GM21825 (cell line): ENCODE data around the gene PTPN13.
"Not testable (repeated sequence)": the region's sequence is repeated elsewhere in the genome, so short reads cannot be mapped to it uniquely, and the experiment has no call there.

ENCODE experiments used
- ATAC-seq: cut with Tn5 transposase; IDR thresholded peaks from one replicate; pipeline ENCODE4 v1.9.1; 2021; ENCODE audit warnings: mild to moderate bottlenecking, moderate library complexity; ENCODE audit not compliant: unreplicated experiment

The PTPN13 gene

DNA sequence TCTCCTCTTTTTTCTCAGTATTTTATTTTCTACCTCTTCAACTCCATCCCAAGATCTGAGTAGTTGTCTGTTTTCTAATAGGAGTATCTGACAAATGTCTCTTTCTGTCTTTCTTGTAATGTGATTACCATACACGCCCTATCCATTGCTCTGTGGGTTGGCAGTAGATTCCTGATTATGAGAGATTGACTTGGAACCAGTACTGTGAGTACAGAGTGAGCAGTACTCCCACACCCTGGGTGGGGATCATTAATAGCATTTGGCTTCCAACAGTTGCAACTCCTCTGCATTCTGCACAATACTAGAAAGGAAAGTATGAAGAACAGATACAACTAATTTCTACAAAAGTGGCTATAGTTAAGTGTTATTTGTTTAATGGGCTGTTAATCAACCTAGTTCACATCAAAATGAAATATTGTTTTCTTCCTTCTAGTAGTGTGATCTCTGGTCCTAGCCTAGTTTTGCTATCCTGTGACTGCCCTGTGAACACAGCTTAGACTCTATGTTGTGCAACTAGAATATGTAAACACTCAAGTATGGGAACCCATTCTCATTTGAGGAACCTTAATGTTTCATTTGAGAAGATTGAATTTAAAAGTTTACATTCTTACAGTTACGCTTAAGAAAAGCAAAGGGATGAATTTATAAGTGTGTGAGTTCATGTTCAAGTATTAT lies 112.9 kb downstream of the PTPN13 start:
- no peak for ATAC-seq

DNA sequence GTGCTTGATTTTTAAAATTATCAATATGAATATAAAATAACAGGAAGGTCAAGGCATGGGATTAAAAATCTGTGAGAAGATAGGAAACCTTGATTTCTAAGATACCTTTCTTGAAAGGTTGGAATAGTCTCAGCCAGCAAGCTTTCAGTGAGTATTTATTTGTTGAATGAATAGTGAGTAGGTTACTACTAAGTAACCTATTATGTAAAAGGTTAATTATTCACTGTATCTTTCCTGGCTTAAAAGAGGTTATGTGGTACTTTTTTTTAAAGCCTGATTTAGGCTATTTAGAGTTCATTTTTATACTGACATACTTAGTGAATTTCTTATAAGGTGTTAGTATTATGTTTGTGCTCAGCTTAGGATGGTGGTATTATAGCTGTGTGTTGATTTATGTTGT lies 123.5 kb downstream of the PTPN13 start:
- ATAC-seq: no peak

DNA sequence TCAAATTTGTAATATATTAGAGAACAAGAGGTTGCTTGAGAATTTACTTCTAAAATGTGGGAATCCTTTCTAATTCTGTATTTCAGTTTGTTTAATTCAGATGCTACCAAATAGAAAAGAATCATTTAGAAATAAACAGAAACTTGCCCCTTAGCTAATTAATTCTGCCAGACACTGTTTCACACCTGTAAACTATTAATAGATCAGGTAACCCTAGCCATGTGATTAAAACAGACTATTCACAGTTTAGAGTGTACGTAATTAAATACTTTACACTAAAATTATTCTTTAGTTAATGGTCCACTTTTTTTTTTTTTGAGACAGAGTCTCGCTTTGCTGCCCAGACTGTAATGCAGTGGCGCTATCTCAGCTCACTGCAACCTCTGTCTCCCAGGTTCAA lies 124.0 kb downstream of the PTPN13 start:
- ATAC-seq: no peak

DNA sequence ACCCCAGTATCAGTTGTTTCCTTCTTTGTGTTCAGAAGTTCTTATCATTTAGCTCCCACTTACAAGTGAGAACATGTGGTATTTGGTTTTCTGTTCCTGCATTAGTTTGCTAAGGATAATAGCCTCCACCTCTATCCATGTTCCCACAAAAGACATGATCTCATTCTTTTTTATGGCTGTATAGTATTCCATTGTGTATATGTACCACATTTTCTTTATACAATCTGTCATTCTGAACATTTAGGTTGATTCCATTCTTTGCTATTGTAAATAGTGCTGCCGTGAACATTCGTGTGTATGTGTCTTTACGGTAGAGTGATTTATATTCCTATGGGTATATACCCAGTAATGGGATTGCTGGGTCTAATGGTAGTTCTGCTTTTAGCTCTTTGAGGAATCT lies 125.0 kb downstream of the PTPN13 start:
- ATAC-seq: not testable (repeated sequence)

DNA sequence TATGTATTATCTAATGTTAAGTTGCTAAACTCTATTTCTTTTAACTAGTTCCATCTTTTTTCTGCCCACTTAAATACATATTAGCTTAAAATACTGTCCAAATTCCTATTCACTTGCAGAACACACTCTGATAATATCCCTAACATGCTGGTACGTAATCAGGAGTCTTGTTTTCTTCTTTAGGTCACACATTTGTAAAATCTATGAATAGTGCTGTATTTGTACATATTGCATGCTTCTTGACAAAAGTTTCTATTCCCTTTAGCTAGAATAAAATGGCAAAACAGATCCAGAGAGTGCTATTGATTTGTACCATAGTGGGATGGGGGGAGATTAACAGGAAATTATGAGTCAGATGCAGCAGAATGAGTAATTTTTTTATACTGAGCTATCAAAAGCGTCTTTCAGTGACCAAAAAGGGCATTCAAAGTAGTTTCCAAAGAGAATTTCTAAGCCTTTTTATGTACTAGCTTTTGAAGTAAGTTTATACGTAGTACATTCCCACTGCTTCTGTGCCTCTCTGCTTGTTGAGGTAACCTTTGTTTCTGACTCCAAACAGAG lies 126.5 kb downstream of the PTPN13 start:
- ATAC-seq: no peak

DNA sequence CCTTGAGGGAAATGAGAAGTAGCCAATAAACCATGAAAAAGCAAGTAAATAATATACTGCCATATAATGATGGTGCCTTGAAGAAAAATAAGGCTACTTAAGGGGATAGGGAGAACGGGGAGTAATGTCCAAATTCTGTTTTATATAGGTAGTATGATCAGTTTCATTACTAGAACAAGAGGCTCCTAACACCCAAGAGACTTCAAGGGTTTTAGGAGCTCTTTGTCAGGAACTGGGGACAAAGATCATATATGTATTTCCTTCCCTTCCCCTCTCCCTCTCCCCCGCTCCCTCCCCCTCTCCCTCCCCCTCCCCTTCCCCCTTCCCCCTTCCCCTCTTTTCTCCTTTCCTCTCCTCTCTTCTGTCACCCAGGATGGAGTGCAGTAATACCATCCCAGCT lies 127.3 kb downstream of the PTPN13 start:
- ATAC-seq: no peak

DNA sequence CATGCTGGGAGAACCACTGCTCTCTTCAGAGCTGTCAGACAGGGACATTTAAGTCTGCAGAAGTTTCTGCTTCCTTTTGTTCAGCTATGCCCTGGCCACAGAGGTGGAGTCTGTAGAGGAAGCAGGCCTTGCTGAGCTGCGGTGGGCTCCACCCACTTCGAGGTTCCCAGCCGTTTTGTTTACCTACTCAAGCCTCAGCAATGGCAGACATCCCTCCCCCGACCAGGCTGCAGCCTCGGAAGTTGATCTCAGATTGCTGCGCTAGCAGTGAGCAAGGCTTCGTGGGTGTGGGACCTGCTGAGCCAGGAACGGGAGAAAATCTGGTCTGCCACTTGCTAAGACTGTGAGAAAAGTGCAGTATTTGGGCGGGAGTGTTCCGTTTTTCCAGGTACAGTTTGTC lies 136.2 kb downstream of the PTPN13 start:
- ATAC-seq: no peak

DNA sequence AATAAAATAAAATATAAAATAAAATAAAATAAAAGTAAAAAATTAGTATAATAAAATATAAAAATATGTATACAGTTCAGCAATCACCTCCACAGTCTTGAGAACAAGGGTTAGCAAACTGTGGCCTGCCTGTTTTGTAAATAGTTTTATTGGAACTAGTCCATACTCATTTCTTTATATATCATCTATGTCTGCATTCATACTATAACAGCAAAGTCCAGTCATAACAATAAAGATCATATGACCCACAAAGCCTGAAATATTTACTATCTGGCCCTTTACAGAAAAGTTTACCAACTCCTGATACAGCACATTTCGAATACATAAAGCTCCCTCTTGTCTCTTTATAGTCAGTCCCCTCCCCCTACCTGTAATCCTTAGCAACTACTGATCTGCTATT lies 143.1 kb downstream of the PTPN13 start:
- ATAC-seq: no peak

DNA sequence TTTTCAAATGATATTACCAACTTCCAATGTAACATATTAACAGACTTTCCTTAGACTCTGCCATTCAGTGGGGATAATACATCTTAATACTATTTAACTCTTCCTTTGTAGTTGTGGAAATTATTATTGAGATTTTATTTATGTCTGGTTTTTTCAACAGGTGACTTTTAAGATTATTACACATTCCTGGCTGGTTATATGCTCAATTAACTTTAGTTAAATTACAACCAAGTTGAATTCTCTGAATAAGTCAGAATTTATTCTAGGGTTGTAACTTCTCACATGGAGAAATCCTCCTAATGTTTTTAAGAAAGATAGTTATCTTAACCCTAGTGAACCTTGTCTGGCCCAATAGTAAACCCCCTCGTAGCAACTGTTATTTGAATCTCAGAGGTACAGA lies 147.7 kb downstream of the PTPN13 start:
- no peak for ATAC-seq

DNA sequence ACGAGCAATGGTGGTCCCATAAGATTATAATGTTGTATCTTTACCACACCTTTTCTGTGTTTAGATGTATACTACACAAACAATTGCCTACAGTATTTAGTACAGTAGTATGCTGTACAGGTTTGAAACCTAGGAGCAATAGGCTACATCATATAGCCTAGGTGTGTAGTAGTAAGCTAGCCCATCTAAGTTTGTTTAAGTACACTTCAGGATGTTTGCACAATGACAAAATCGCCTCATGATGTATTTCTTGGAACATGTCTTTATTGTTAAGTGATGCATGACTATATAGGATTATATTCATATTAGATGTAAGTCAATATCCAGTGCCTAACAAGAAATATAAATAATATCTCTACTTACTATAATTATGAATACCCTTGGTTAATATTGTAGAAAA lies 150.5 kb downstream of the PTPN13 start:
- ATAC-seq: no peak

DNA sequence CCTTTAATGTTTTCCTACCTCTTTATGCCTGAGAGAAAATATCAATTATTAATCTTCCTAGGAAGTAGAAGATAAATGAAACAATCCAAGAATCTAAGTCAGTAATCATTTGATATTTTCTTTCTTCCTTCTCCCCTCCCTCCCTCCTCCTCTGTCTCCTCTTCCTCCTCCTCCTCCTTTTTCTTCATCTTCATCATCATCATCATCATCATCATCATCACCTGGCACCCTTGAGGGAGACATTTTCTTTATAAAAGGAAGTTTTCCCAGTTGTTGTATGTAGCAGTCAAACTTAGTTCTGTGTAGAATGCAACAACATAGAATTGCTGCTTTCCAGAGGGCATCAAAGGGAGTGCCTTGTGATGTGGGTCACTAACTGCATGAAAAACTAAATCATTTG lies 155.0 kb downstream of the PTPN13 start:
- ATAC-seq: no peak

DNA sequence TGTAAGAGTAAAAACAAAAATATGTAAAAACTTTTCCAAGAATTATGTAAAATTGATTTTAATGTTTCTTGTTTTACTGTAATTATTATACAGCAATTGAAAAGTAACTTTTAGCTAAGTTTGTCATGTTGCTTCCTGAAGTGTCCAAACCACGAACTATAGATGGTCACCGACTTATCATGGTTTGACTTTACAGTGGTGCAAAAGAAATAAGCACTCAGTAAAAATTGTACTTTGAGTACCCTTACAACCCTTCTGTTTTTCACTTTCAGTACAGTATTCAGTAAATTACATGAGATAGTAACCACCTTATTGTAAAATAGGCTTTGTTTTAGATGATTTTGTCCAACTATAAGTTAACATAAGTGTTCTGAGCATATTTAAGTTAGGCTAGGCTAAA lies 161.3 kb downstream of the PTPN13 start:
- ATAC-seq: no peak

DNA sequence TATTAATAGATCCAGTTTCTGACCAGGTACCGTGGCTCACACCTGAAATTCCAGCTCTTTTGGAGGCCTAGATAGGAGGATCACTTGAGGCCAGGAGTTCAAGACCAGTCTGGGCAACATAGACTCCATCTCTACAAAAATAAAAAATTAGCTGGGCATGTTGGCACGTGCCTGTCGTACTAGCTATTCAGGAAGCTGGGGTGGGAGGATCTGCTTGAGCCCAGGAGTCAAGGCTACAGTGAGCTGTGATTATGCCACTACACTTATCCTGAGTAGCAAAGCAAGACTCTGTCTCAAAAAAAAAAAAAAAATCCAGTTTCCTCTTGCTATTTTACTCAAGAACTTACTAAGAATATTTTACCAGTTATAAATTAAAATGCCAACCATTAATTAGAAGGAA lies 163.4 kb downstream of the PTPN13 start:
- ATAC-seq: no peak

DNA sequence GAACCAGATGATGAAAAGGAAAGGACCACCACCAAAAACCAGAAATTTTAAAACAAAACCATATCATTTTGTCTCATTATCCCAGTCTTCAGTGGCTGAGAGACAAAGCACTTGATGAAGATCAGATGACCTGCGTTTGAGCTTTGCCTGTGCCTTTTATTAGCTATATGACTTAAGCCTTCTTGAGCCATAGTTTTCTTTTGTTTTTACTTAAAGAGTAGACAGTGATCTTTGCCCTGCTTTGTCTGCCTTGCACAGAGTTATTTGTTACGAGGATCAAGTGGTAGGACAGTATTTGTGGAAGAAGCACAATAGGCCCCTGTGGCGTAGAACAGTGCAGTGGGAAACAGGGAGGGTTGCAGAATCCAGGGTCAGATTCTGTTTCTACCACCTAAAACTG lies 165.2 kb downstream of the PTPN13 start:
- no peak for ATAC-seq

DNA sequence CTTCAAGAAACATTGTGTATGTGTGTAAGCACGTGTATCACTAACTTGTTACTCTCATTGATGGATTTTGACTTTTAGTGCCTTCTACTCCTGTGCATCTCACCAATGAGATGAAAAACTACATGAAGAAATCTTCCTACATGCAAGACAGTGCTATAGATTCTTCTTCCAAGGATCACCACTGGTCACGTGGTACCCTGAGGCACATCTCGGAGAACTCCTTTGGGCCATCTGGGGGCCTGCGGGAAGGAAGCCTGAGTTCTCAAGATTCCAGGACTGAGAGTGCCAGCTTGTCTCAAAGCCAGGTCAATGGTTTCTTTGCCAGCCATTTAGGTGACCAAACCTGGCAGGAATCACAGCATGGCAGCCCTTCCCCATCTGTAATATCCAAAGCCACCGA lies 168.5 kb downstream of the PTPN13 start:
- no peak for ATAC-seq

DNA sequence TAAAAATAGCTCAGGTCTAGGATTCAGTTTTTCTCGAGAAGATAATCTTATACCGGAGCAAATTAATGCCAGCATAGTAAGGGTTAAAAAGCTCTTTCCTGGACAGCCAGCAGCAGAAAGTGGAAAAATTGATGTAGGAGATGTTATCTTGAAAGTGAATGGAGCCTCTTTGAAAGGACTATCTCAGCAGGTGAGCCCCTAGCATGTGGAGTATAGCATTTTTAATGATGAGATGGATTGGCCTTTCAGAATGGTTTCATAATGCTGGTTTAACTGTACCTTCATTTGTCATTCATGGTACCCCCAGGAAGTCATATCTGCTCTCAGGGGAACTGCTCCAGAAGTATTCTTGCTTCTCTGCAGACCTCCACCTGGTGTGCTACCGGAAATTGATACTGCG lies 175.7 kb downstream of the PTPN13 start:
- ATAC-seq: no peak

DNA sequence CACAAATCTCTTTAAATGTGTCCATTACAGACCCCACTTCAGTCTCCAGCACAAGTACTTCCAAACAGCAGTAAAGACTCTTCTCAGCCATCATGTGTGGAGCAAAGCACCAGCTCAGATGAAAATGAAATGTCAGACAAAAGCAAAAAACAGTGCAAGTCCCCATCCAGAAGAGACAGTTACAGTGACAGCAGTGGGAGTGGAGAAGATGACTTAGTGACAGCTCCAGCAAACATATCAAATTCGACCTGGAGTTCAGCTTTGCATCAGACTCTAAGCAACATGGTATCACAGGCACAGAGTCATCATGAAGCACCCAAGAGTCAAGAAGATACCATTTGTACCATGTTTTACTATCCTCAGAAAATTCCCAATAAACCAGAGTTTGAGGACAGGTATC lies 177.0 kb downstream of the PTPN13 start:
- ATAC-seq: no peak

DNA sequence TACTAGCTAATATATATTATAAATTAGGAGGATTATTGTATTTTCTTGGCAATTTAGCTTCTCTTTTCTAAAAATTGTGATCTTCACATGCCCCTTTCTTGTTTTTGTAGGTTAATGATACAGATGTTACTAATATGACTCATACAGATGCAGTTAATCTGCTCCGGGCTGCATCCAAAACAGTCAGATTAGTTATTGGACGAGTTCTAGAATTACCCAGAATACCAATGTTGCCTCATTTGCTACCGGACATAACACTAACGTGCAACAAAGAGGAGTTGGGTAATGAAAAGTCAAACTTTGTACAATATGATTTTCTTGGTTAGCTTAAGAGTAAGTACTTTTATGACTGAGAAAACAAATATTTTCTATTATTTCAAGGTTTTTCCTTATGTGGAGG lies 180.9 kb downstream of the PTPN13 start:
- ATAC-seq: no peak

DNA sequence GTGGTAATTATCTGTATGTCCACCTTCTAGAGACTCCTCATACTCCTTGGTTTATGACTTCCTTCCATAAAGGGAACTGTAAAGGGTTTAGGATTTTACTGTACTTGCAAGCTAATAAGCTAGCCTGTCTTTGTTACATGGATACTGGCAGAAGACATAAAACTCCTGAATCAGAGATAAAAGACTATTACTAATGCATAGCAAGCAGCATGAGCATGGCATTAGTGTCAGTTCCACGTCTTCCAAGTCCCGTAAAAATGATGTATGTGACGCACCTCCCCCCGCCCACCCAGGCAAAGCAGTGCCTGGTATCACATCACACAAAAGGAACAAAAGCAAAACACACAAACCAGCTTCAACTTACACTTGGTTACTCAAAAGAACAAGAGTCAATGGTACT lies 184.1 kb downstream of the PTPN13 start:
- ATAC-seq: no peak

DNA sequence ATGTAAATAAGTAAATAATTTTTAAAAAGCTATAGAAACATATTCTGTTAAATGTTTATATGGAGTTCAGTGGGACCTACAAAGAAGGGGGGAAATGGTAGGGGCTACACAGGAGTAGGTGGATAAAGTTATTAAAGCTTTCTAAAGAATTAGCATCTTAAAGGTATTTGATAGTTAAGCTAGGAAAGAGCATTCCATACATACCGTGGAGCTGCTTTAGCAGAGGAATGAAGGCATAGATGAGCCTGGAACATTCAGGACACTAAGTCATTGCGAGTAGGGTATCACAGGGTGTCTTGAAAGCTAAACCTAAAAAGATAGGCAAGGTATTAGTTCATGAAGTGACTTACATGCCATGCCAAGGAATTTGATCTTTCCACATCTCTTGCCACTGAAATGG lies 194.7 kb downstream of the PTPN13 start:
- no peak for ATAC-seq

DNA sequence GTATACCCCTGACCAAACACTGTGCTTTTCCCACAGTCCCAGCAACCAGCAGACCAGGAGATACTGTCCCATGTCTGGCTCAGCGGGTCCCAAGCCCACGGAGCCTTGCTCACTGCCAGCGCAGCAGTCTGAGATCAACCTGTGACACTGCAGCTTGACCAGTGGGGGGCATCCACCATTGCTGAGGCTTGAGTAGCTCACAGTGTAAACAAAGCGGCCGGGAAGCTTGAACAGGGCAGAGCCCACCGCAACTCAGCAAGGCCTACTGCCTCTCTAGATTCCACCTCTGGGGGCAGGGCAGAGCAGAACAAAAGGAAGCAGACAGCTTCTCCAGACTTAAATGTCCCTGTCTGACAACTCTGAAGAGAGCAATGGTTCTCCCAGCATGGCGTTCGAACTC lies 197.0 kb downstream of the PTPN13 start:
- no peak for ATAC-seq

DNA sequence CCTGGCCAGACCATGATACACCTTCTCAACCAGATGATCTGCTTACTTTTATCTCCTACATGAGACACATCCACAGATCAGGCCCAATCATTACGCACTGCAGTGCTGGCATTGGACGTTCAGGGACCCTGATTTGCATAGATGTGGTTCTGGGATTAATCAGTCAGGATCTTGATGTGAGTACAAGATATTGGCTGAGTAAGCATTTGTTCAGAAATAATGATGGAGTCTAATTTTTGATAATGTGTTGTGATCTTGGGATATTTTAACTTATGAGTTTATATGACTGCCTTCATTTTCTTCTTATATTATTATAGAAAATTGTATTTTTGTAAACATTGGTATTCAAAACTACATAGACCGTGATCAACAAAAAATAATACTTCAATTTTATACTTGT lies 215.7 kb downstream of the PTPN13 start:
- no peak for ATAC-seq

DNA sequence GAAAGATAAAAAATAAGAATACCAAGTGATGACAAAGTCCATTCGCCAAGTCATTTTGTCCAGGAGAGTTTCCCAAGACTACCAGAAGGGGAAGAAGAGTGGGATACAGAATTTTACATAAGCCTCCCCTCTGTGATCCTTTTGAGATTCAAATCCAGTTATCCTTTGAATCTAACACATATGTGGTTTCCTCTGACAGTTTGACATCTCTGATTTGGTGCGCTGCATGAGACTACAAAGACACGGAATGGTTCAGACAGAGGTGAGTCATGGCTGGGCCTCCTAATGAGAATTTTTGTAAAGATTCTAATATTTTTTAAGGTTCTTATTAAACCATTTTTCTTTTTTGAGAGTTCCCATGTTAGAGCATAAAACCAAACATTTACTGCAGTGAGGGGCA lies 216.7 kb downstream of the PTPN13 start:
- no peak for ATAC-seq
